Suprapubic skin (tissue), 4 donors: Measurements from ENCODE around the gene ZDHHC5. TPM values are rescaled to one million over a fixed set of nuclear protein-coding genes. Genes with fewer than 3 reads are reported as not detected.
"Not testable (repeated sequence)": the region's sequence is repeated elsewhere in the genome, so short reads cannot be mapped to it uniquely, and the experiment has no call there.

Experiments used
- DNase-seq, 2 donors: peaks; one replicate each; pipeline ENCODE4 v3.0.0-alpha.2; 2019; ENCODE audit warnings: low spot score in 2 of 2
- H3K27ac ChIP-seq: fragments of 200-600 bp; sonication (generic); one replicate; pipeline ENCODE4 v1.5.1; 2019
- H3K27me3 ChIP-seq: fragments of 200-600 bp; sonication (generic); one replicate; pipeline ENCODE4 v1.5.1; 2019
- H3K36me3 ChIP-seq: fragments of 200-600 bp; sonication (generic); one replicate; pipeline ENCODE4 v1.5.1; 2019
- H3K4me1 ChIP-seq: fragments of 200-600 bp; sonication (generic); one replicate; pipeline ENCODE4 v1.5.1; 2019
- H3K4me3 ChIP-seq: fragments of 200-600 bp; sonication (generic); one replicate; pipeline ENCODE4 v1.5.1; 2019; ENCODE audit warnings: mild to moderate bottlenecking
- H3K9me3 ChIP-seq: fragments of 200-600 bp; sonication (generic); one replicate; pipeline ENCODE4 v1.5.1; 2019
- CTCF ChIP-seq, 2 donors: fragments of 200-600 bp in 1 of 2; fragments of 450-650 bp in 1 of 2; sonication (generic) in 1 of 2; IDR thresholded peaks; one replicate each; pipeline ENCODE4 v1.5.1; 2016 to 2019; ENCODE audit warnings: antibody characterized with exemption in 2 of 2, mild to moderate bottlenecking in 1 of 2, moderate library complexity in 1 of 2
- EP300 ChIP-seq: sonication (generic); formaldehyde crosslinking; IDR thresholded peaks from one replicate; pipeline ENCODE4 v1.6.1; 2017; ENCODE audit warnings: antibody characterized with exemption
- POLR2A ChIP-seq, 2 donors: fragments of 450-650 bp; IDR thresholded peaks; one replicate each; pipeline ENCODE4 v1.6.1; 2017; ENCODE audit warnings: antibody characterized with exemption in 2 of 2, mild to moderate bottlenecking in 2 of 2, moderate library complexity in 2 of 2
- POLR2AphosphoS5 ChIP-seq, 3 donors: sonication (generic); formaldehyde crosslinking; IDR thresholded peaks; one replicate each; pipeline ENCODE4 v1.6.1; 2017; ENCODE audit warnings: antibody characterized with exemption in 3 of 3
- WGBS: methylation state at CpG from one replicate; pipeline ENCODE4 v1.1.5; 2018; 5-methylcytosine and 5-hydroxymethylcytosine counted together
- total RNA-seq, 4 donors: library from RNA; depleted of rRNA; stranded (reverse); fragments of >200 nt; gene quantifications; one replicate each; pipeline ENCODE4 v1.1.0, GENCODE V29; 2016

ZDHHC5 gene
- total RNA-seq, 4 donors from 2014 or later = 61.7 to 93.9 (median 87.6) TPM

DNA sequence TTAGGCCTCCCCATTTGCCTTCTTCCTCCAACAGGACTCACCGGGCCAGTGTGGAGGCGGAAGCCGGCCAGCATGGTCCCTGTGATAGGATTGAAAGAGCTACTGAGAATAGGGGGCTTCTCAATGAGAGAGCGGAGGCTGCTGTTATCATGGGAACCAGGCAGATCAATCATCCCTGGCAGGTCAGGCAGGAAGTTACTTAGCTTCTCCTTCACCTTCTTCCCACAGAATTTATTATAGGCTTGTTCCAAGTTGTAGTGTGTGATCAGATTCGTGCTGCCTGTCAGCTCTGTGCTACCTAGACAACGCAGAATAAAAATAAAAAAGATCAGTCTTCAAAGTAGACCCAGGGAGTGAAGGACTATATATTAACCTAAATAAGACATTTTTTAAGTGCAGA, 37.0 kb downstream of the ZDHHC5 start:
- Histone ChIP-seq H3K9me3 (no peaks in the 10 kb centered on the region), H3K4me3 (no peak overlapping the region), H3K27me3 (no peaks in the 10 kb centered on the region), H3K4me1 (no peaks in the 10 kb centered on the region), H3K36me3 (peaks cover 48% of the 10 kb centered on the region), H3K27ac (no peak overlapping the region)
- DNase-seq = no peak
- TF ChIP-seq POLR2AphosphoS5 (IDR thresholded peaks at IDR 0.05) = no peak
- TF ChIP-seq CTCF (IDR thresholded peaks at IDR 0.05) = no peak
- TF ChIP-seq EP300 = no peak
- no peak for TF ChIP-seq POLR2A (IDR thresholded peaks at IDR 0.05)
- WGBS = 91% methylated on average over 6 of the region's 6 CpGs

GRCh38 chr11:57705432-57705831, 37.5 kb downstream of the ZDHHC5 start:
- DNase-seq, H3K4me1 ChIP-seq, H3K4me3 ChIP-seq, H3K27me3 ChIP-seq, H3K9me3 ChIP-seq, H3K27ac ChIP-seq: not testable (repeated sequence)
- H3K36me3 ChIP-seq = peaks cover 43% of the 10 kb centered on the region
- WGBS = 87% methylated on average over 8 of the region's 8 CpGs

GRCh38 chr11:57709802-57710367, 42.0 kb downstream of the ZDHHC5 start:
- Histone ChIP-seq H3K9me3 (no peaks in the 10 kb centered on the region), H3K27me3 (no peaks in the 10 kb centered on the region), H3K27ac (no peak overlapping the region), H3K4me1 (peaks cover 33% of the 10 kb centered on the region), H3K4me3 (no peak overlapping the region), H3K36me3 (peaks cover 6% of the 10 kb centered on the region)
- WGBS = 92% methylated on average over 5 of the region's 5 CpGs
- TF ChIP-seq POLR2AphosphoS5 (IDR thresholded peaks at IDR 0.05) (no peak), CTCF (IDR thresholded peaks at IDR 0.05) (no peak)
- peak in 1 of 2 donors; percentile 39 for DNase-seq

GRCh38 chr11:57711414-57712255, 43.7 kb downstream of the ZDHHC5 start, which contains the start of gene MED19:
Gene MED19 (minus strand): TSS chr11:57712215. CDS start chr11:57712179, 36 bp downstream.
- no peaks in the 10 kb centered on the region for H3K9me3 ChIP-seq
- peak within 1 kb of the TSS; percentile 98 for H3K4me3 ChIP-seq
- no peaks in the 10 kb centered on the region for H3K36me3 ChIP-seq
- peak; percentile 87 to 93 for DNase-seq
- H3K27ac ChIP-seq = peak within 1 kb of the TSS; percentile 89
- TF ChIP-seq EP300 = no peak
- TF ChIP-seq CTCF (IDR thresholded peaks at IDR 0.05) = no peak
- peak in 1 of 2 donors; percentile 48 for TF ChIP-seq POLR2A (IDR thresholded peaks at IDR 0.05)
- WGBS = 10% methylated on average over 30 of the region's 51 CpGs
- peaks cover 37% of the 10 kb centered on the region for H3K4me1 ChIP-seq
- H3K27me3 ChIP-seq = no peaks in the 10 kb centered on the region

- Histone ChIP-seq H3K9me3 (no peaks in the 10 kb centered on the region), H3K4me1 (peaks cover 37% of the 10 kb centered on the region), H3K36me3 (no peaks in the 10 kb centered on the region), H3K27ac (peak within 1 kb of the TSS; percentile 89), H3K27me3 (no peaks in the 10 kb centered on the region), H3K4me3 (peak within 1 kb of the TSS; percentile 98)
- TF ChIP-seq POLR2AphosphoS5 (IDR thresholded peaks at IDR 0.05) (peak; percentile 13 to 53 (median 35)), POLR2A (IDR thresholded peaks at IDR 0.05) (peak in 1 of 2 donors; percentile 55), CTCF (IDR thresholded peaks at IDR 0.05) (no peak)
- DNase-seq = peak; percentile 96
- 1% methylated on average over 22 of the region's 53 CpGs for WGBS
Measured at GRCh38 chr11:57712256-57713150, 44.6 kb downstream of the ZDHHC5 start, which contains the start of gene TMX2. Gene TMX2 (plus strand): TSS chr11:57712593. CDS start chr11:57712619, 26 bp downstream.
